Thyroid gland (tissue), 4 donors: ENCODE data around the gene GPR179.

Experiments used
- POLR2A ChIP-seq, 2 donors: fragments of 450-650 bp; IDR thresholded peaks; one replicate each; pipeline ENCODE4 v1.6.1; 2017; ENCODE audit warnings: antibody characterized with exemption in 2 of 2, mild to moderate bottlenecking in 2 of 2, moderate library complexity in 1 of 2
- TF ChIP-seq, protein P1 (sequence below), 6 experiments: fragments of 200-600 bp in 3 of 6; fragments of 450-650 bp in 3 of 6; sonication (generic) in 3 of 6; IDR thresholded peaks; one replicate each; pipeline ENCODE4 v1.5.1; 2016 to 2019; ENCODE audit warnings: antibody characterized with exemption in 6 of 6, mild to moderate bottlenecking in 2 of 6, inconsistent platforms in 1 of 6, moderate library complexity in 1 of 6

DNA sequence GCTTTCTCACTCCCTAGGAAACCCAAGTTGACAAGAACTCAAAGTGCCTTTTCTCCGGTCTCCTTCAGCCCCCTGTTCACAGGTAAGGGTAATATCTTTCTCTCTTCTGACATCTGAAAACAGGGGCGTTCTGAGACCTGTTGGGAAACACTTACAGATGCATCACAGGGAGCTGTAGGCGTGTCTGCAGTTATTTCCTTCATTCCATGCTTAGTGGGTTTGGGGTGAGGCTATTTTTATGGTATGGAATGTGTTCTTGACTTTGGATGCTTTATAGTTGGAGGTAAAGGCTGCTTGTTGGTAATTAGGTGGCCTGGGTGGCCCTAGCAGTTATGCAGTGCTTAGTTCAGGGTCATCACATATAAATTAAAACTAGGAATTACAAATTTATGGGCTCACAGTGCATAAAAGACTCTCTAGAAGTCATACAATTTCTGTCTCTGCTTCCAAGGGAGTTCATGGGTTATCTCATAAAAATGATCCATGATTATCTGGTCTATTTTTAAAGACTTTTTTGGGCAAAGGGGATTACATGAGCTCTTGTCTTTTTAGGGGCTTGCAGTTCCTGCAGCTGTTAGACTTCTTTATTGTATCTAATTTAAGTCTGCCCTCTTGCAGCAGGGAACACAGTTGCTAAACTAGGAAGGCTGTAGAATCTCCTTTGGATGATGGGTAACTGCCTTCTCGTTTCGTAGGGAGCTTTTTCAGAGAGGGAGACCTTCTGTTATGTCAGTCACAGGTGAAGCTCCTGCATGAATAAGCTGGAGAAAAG lies 18.1 kb upstream of the GPR179 start:
- TF ChIP-seq, protein P1, sequence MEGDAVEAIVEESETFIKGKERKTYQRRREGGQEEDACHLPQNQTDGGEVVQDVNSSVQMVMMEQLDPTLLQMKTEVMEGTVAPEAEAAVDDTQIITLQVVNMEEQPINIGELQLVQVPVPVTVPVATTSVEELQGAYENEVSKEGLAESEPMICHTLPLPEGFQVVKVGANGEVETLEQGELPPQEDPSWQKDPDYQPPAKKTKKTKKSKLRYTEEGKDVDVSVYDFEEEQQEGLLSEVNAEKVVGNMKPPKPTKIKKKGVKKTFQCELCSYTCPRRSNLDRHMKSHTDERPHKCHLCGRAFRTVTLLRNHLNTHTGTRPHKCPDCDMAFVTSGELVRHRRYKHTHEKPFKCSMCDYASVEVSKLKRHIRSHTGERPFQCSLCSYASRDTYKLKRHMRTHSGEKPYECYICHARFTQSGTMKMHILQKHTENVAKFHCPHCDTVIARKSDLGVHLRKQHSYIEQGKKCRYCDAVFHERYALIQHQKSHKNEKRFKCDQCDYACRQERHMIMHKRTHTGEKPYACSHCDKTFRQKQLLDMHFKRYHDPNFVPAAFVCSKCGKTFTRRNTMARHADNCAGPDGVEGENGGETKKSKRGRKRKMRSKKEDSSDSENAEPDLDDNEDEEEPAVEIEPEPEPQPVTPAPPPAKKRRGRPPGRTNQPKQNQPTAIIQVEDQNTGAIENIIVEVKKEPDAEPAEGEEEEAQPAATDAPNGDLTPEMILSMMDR (IDR thresholded peaks at IDR 0.05) = no peak
- TF ChIP-seq POLR2A (IDR thresholded peaks at IDR 0.05) = no peak
